Renal cortical epithelial cell (primary cell): ENCODE results near the gene SPZ1. TPM values are rescaled to one million over a fixed set of nuclear protein-coding genes. Genes with fewer than 3 reads are reported as not detected.
A peak's percentile ranks its signal among the peaks of the same experiment; 100 is the strongest.
"Not testable (repeated sequence)": the region's sequence is repeated elsewhere in the genome, so short reads cannot be mapped to it uniquely, and the experiment has no call there.

Experiments used
- DNase-seq: peaks from one replicate; pipeline ENCODE4 v3.0.0-alpha.2; 2011; ENCODE audit warnings: low read depth
- total RNA-seq: library from RNA; depleted of rRNA; stranded (reverse); fragments of >200 nt; gene quantifications from 2 replicates; pipeline ENCODE4 v1.2.3, GENCODE V29; 2014

Gene SPZ1
- total RNA-seq, 1 donor from 2014 or later, result not detected

DNA sequence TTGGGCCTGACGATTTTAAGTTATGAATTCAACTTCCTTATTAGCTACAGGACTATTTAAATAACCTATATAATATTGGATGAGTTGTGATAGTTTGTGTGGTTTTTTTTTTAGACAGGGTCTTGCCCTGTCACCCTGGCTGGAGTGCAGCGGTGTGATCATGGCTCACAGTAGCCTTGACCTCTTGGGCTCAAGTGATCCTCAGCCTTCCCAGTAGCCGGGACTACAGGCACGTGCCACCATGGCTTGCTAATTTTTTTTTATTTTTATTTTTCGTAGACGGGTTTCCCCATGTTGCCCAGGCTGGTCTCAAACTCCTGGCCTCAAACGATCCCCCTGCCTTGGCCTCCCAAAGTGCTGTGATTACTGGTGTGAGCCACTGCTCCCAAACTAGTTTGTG lies 17.6 kb downstream of the SPZ1 start:
- DNase-seq, result no peak

DNA sequence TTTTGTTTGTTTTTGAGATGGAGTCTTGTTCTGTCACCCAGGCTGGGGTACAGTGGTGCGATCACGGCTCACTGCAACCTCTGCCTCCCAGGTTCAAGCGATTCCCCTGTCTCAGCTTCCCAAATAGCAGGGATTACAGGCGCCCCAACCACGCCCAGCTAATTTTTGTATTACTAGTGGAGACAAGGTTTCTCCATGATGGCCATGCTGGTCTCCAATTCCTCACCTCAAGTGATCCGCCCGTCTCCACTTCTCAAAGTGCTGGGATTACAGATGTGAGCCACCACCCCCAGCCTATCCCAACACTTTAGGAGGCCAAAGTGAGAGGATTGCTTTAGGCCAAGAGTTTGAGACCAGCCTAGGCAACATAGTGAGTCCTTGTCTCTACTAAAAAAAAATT lies 19.3 kb downstream of the SPZ1 start:
- no peak for DNase-seq

DNA sequence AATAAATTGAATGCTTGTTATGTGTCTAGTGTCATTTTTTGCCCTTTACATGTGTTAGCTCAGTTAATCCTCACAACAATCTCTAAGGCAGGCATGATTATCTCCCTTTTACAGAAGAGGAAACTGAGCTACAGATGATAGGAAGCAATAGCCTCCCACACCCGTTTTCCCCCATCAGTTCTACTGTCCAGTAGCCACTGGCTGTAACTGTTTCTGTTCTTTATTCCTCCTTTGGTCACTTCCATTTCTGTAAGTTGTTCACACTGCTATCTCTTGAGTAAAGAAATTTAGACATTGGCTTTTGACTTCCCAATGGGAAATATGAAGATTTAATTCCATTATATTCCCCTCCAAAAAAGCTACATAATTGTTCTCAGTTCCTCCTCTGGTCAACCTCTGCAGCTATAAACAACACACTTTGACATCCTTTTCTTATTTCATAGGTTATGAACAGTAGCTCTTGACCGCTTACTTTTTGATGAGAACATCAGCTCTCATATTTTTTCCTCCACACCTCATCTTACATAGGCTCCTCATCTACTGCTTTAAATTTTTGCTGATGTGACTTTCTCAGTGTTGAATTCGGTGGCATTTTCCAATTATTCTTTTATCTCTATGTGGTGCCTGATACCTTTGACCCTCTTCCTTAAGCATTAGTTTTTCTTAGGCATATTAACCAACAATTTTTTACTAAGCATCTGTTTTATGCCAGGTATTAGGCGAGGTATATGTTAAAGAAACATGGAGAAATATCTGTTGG lies 21.4 kb downstream of the SPZ1 start:
- no peak for DNase-seq

DNA sequence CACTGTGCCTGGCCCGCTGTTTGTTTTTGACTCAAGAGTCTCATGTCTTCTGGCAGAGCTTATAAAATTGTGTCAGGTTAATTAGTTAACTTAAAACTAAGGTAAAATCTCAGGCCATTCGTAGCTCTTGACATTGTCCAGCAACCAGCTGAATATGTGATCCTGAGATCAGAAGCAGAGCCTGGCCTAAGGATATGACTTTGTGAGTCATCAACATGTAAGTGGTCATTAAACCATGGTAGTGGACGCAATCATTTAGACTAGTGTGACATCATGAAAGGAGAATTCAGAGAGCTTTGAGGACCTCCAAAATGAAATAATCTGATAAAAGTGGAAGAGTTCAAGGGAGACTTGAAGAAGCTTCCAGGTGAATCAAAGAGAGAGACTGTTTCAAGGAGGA lies 23.3 kb downstream of the SPZ1 start:
- DNase-seq, result peak; percentile 66

DNA sequence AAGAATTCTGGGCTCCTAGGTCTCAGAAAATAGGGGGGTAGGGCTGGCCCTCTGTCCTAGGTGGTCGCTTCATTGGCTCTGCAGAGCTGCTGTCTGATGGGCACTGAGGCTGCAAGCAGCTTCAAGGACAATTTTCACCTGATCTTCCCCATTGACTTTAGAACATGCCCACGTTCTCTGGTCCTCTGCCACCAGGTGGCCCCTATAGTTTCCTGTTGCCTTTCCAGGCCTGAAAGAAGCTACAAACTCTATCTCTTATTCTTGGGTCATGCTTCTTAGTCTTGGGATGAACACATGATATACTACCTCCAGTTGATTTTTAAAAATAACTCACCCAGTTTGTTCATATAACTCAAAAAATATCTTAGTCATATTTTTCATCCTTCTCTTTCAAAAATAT lies 26.3 kb downstream of the SPZ1 start:
- DNase-seq, result peak; percentile 25

DNA sequence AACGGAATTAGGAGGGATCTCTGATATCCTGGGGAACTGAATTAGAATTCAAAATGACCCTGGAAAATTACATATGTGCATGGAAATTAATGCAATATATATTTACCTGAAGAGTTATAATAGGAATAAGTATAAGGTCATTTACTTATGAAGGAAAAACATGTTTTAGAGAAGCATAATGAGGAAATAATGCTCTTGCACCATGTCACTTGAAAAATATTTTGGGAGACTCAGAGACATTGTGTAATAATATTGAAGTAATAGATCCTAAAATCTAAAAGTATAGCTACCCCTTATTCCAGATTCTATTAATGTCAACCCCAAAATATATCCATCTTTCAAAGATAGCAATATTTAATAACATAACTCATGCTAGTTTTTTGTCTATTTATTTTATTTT lies 28.4 kb downstream of the SPZ1 start:
- no peak for DNase-seq

DNA sequence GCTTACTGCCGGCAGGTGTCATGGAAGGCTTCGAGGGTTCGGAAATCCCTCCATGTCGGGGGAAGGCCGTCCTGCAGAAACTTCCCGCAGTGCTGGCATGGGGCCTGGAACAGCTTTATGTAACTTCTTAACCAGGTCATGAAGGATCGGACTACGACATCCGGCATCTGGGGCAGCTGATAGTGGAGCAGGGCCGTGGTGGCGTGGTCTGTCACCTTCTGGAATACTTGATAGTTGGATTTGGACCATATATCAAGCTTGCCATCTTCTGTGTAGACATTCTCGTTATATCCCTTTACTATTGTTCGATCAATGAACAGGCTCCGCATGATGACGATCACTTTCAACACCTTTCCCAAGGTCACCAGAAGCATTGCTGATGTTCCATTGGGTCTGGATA lies 31.2 kb downstream of the SPZ1 start:
- not testable (repeated sequence) for DNase-seq

DNA sequence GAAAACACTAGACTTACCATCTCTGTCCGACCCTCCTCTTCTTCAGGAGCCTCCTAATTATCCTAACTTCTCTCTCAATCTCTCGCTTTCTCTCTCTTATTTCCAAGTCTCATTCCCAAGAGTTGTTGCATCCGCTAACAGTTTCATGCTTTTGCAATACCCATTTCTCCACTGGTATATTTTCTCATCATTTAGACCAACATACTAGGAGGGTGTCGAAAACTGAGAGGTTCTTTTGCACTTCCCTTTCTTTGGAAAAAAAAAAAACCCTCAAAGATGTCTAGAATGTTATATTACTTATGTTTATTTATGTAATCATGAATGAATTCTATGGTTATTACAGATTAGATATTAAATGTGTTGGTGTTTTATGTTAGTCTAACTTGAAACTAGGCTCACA lies 35.9 kb downstream of the SPZ1 start:
- DNase-seq, result no peak

DNA sequence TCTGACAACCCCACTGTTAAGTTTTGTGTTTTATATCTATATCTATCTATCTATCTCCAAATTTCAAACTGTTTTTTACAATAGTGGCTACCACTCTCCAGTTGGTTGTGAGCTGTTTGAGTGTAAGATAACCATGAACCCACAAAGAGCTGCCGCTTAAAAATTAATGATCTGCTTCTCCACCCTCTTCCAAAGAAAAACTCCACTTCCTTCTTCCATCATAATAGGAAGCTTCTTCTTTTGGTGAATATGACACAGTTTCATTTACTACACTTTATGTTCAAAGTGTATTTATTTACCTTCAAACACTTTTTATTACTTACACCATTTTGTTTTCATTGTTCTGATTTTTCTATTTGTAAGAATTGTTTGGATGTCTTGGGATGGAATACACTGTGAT lies 37.9 kb downstream of the SPZ1 start:
- DNase-seq, result no peak

DNA sequence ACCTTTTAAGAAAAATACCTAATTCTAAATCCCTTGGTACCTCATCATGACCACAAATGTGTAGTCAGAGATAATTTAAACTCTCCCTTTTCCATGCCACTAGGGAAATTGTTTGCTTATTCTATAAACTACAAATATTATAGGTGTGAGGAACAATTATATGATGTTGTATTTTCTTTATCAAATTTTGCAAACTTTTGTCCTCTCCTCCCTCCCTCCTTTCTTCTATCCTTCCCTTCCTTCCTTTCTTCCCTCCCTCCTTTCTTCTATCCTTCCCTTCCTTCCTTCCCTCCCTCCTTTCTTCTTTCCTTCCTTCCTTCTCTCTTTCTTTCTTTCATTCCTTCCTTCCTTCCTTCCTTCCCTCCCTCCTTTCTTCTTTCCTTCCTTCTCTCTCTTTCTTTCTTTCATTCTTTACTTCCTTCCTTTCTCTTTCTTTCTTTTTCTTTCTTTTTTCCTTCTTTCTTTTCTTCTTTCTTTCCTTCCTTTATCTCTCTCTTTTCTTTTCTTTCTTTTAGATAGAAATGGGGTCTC lies 41.2 kb downstream of the SPZ1 start:
- DNase-seq, result no peak

DNA sequence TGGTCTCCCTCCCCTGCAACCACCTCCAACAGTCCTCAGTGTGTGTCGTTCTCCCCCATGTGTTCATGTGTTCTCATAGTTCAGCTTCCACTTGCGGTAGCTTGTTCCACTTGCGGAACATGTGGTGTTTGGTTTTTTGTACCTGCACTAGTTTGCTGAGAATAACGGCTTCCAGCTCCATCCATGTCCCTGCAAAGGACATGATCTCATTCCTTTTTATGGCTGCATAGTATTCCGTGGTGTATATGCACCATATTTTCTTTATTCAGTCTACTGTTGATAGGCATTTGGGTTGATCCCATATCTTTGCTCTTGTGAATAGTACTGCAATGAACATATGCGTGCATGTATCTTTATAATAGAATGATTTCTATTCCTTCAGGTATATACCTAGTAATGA lies 45.1 kb downstream of the SPZ1 start:
- no peak for DNase-seq

DNA sequence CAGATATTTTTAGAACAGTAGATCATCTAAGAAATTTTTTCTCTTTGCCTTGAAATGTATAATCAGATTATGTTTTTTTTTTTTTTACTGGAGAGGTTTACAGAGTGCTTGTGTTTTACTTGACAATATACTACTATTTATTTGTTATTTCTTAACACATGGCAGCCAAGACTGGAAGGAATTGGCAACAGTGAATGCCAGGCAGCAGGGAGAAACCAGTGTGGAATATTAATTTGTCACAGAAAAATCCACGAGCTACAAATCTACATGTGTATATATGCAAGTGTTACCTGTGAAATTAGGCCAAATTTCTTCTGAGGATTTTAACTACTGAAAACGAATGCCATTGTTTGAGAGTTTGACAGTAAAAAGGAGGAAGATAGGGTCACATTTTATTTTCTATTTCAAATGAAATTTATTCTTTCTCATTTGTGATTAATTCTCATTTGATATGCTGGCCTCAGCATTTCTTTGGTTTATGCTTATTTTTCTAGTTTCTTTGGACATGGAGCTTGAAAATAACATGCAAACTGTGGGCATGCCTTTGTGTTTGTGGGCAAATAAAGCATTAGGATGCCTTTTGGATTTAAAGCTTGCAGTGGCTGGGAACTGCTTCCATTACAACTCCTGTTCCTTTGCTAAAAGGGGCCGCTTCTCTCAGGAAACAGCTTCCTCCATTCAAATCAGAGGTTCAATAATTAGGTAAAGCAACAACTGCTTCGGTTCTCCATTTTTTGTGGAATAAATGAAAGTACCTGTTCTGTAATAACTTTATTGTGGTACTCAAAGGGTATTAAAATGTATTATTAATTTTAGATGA lies 49.1 kb downstream of the SPZ1 start:
- DNase-seq, result no peak

DNA sequence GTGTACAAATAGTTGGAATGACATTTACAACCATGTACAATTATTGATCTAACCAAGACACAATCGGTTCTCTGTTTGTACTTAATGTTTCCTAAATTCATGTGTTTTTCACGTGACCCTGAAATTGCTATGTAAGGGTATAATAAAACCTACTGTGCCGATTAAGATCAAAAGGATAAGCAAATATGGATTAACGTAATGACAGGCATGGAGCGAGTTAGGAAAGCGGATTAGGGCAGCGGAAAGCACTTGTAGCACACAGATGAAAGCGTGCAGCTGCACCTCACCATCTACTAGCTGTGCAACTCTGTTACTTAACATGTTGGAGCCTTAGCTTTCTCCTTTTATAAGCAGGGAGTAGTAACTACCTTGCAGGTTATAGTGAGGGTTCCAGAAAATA lies 49.7 kb downstream of the SPZ1 start:
- no peak for DNase-seq

DNA sequence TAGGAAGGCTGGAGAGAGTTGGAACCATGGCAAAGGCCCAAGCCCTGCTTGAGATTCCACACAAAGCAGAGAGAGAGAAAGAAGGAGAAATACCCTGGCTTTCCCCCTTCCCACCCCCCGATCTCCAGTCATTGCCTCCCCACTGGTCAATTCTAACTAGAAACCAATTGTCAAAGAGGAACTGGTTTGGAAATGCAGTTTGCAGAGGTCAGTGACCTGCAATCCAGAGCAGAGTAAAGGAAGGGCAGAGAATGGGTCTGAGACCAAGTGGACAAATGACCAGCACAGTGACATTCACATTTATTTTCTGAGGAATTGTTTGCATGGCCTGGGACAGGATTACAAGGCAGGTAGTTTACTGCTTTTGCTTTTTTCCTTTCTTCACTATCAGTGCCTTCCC lies 50.6 kb downstream of the SPZ1 start:
- no peak for DNase-seq

Other genes with a start within 250 kb of the SPZ1 start
- 8.7 and 23.7 TPM in 2 replicates for gene SERINC5, start 64.0 kb upstream of the SPZ1 start, total RNA-seq
- gene ZFYVE16, start 88.1 kb downstream of the SPZ1 start, total RNA-seq, result 23.1 and 69.6 TPM in 2 replicates
- 0.69 and 7.1 TPM in 2 replicates for gene FAM151B, start 168.1 kb downstream of the SPZ1 start, total RNA-seq